Tibial nerve (tissue), 4 donors: Measurements from ENCODE around the gene JMJD1C.

Experiments
- CTCF ChIP-seq, 5 experiments: fragments of 200-600 bp in 3 of 5; fragments of 450-650 bp in 2 of 5; sonication (generic) in 3 of 5; IDR thresholded peaks; one replicate each; pipeline ENCODE4 v1.5.1; 2016 to 2019; ENCODE audit warnings: antibody characterized with exemption in 5 of 5, mild to moderate bottlenecking in 3 of 5, moderate library complexity in 2 of 5
- EP300 ChIP-seq, 2 donors: sonication (generic); formaldehyde crosslinking; IDR thresholded peaks; one replicate each; pipeline ENCODE4 v1.6.1; 2017; ENCODE audit warnings: antibody characterized with exemption in 2 of 2, mild to moderate bottlenecking in 1 of 2
- POLR2A ChIP-seq, 2 donors: fragments of 450-650 bp; IDR thresholded peaks; one replicate each; pipeline ENCODE4 v1.6.1; 2017; ENCODE audit warnings: antibody characterized with exemption in 2 of 2, mild to moderate bottlenecking in 2 of 2, moderate library complexity in 2 of 2

- TF ChIP-seq POLR2A (IDR thresholded peaks at IDR 0.05) (no peak), CTCF (IDR thresholded peaks at IDR 0.05) (no peak), EP300 (IDR thresholded peaks at IDR 0.05) (no peak)
These were observed 167.8 kb downstream of the JMJD1C start for GRCh38 chr10:63297941-63298340.
